Ovary (tissue), 9 donors: ENCODE measurements around the gene SYNJ1. TPM values are rescaled to one million over a fixed set of nuclear protein-coding genes. Genes with fewer than 3 reads are reported as not detected.

Source experiments
- DNase-seq, 5 donors: peaks; one replicate each; pipeline ENCODE4 v3.0.0-alpha.2; 2019 to 2020
- H3K27ac ChIP-seq, 2 donors: fragments of 200-600 bp; one replicate each; pipeline versions ENCODE4 v1.5.1 to v1.8.0; 2019 to 2022
- H3K27me3 ChIP-seq: fragments of 200-600 bp; one replicate; pipeline ENCODE4 v1.8.0; 2022
- H3K36me3 ChIP-seq: fragments of 200-600 bp; sonication (generic); one replicate; pipeline ENCODE4 v1.5.1; 2019
- H3K4me1 ChIP-seq: one replicate; pipeline ENCODE4 v1.8.1; 2013; ENCODE audit warnings: mild to moderate bottlenecking, moderate library complexity; ENCODE audit not compliant: insufficient read depth
- H3K4me3 ChIP-seq: fragments of 200-600 bp; sonication (generic); one replicate; pipeline ENCODE4 v1.5.1; 2017
- H3K9me3 ChIP-seq, 2 donors: fragments of 200-600 bp in 1 of 2; sonication (generic) in 1 of 2; one replicate each; pipeline versions ENCODE4 v1.5.1 to v1.8.1; 2013 to 2019; ENCODE audit warnings: mild to moderate bottlenecking in 1 of 2, moderate library complexity in 1 of 2
- CTCF ChIP-seq, 3 donors: fragments of 450-650 bp in 2 of 3; fragments of 200-600 bp in 1 of 3; IDR thresholded peaks; one replicate each; pipeline versions ENCODE4 v1.5.1 to v1.8.0; 2016 to 2022; ENCODE audit warnings: antibody characterized with exemption in 3 of 3, mild to moderate bottlenecking in 1 of 3
- EP300 ChIP-seq: sonication (generic); formaldehyde crosslinking; IDR thresholded peaks from one replicate; pipeline ENCODE4 v1.6.1; 2017; ENCODE audit warnings: antibody characterized with exemption
- POLR2A ChIP-seq: fragments of 450-650 bp; IDR thresholded peaks from one replicate; pipeline ENCODE4 v1.6.1; 2017; ENCODE audit warnings: antibody characterized with exemption, mild to moderate bottlenecking, moderate library complexity
- WGBS, 3 donors: extraction: QIAGEN DNeasy Blood & Tissue Kit in 1 of 3; methylation state at CpG; one replicate each; pipeline versions ENCODE4 v1.1.5 to v1.1.7; 2013 to 2017; 5-methylcytosine and 5-hydroxymethylcytosine counted together
- intact Hi-C, 4 donors: fragments of 100-400 bp; cut with DNase I; formaldehyde crosslinking; loops; one replicate each; pipeline versions ENCODE4 v1.11.0 to v1.15.1; 2022 to 2023
- polyA plus RNA-seq, 2 donors: library from polyadenylated mRNA; stranded (reverse); fragments of 200-250 nt in 1 of 2; fragments of 350-450 nt in 1 of 2; fragmentation: Illumina TruSeq in 1 of 2; extraction: RNeasy Lipid Tissue Mini Kit (QIAGEN cat#74804) in 1 of 2; gene quantifications; one replicate each; pipeline ENCODE4 v1.2.3, GENCODE V29; 2013 to 2014
- total RNA-seq, 7 donors: library from RNA; depleted of rRNA in 2 of 7; stranded (reverse); fragments of >200 nt in 2 of 7; fragmentation: NEBNext Ultra II Directional in 3 of 7; extraction: Animal tissue kit (Norgen Biotek cat#: 25700) in 3 of 7; gene quantifications; one replicate each; pipeline versions ENCODE4 v1.1.0 to v1.2.4, GENCODE V29; 2016 to 2023
- donor health status: DM: no; HTN: no; CAD: no; lungs with moderate emphysema.
- donor health status: DM: no; HTN: no; CAD: no.
- donor health status: Bipolar disorder and iron deficiency.
- donor health status: DM: yes; HTN: yes; CAD: no.
- donor health status: DM: no; HTN: no; CAD: no.
- donor health status: DM: yes; HTN: yes; CAD: no.

The SYNJ1 gene
- total and polyA plus RNA-seq, 9 donors, result 4.8 to 15.6 (median 9.9) TPM

GRCh38 chr21:32772281-32773047 lies 44.7 kb upstream of the SYNJ1 start:
- WGBS, 3 donors, result 15 to 41% (median 28%) methylated on average over 13 of the region's 13 CpGs
- Histone ChIP-seq H3K9me3 (no peaks in the 10 kb centered on the region), H3K36me3 (no peaks in the 10 kb centered on the region), H3K4me3 (peak overlapping the region; percentile 47), H3K4me1 (peaks cover 5% of the 10 kb centered on the region), H3K27me3 (no peaks in the 10 kb centered on the region), H3K27ac (peak overlapping the region in 1 of 2 donors; percentile 73)
- DNase-seq, result peak in 1 of 5 donors; percentile 39
- TF ChIP-seq CTCF (IDR thresholded peaks at IDR 0.05) (no peak), EP300 (no peak), POLR2A (no peak)
- intact Hi-C loops, result loop anchor here in 2 of 4 donors (5.0 to 10.0 kb wide), 3 partner anchors 45 to 360 kb away; partner anchors contain the start of genes EVA1C (in 1 of the 2) and SYNJ1 (in 1 of the 2)

- H3K4me1 ChIP-seq, result peaks cover 5% of the 10 kb centered on the region
- no peak for TF ChIP-seq POLR2A
- no peak for TF ChIP-seq CTCF (IDR thresholded peaks at IDR 0.05)
- WGBS, 3 donors, result 0 to 1% (median 1%) methylated on average over 40 to 56 of the region's 56 CpGs
Measured at GRCh38 chr21:32770871-32771523, 43.2 kb upstream of the SYNJ1 start.

GRCh38 chr21:32768530-32768929 lies 40.7 kb upstream of the SYNJ1 start:
- Histone ChIP-seq H3K36me3 (no peaks in the 10 kb centered on the region), H3K4me3 (no peak overlapping the region), H3K27me3 (no peaks in the 10 kb centered on the region), H3K27ac (no peak overlapping the region), H3K4me1 (peaks cover 5% of the 10 kb centered on the region), H3K9me3 (no peaks in the 10 kb centered on the region)
- TF ChIP-seq EP300, result no peak
- no peak for TF ChIP-seq POLR2A
- intact Hi-C loops, result loop anchor here in 1 of 4 donors (5.0 kb wide), 1 partner anchor 54 kb away; no protein-coding TSS in a partner anchor
- no peak for DNase-seq
- 71 to 79% (median 76%) methylated on average over 3 of the region's 3 CpGs for WGBS, 3 donors

More at GRCh38 chr21:32770871-32771523, 43.2 kb upstream of the SYNJ1 start:
- Histone ChIP-seq H3K9me3 (no peaks in the 10 kb centered on the region), H3K4me3 (peak overlapping the region; percentile 70), H3K27me3 (no peaks in the 10 kb centered on the region), H3K27ac (peak overlapping the region; percentile 85 to 90), H3K36me3 (no peaks in the 10 kb centered on the region)
- peak; percentile 55 to 75 (median 63) for DNase-seq
- intact Hi-C loops, result loop anchor here in 2 of 4 donors (5.0 to 10.0 kb wide), 3 partner anchors 44 to 359 kb away; partner anchors contain the start of genes EVA1C (in 1 of the 2) and SYNJ1 (in 1 of the 2)

GRCh38 chr21:32765058-32765457 lies 37.2 kb upstream of the SYNJ1 start:
- H3K27ac ChIP-seq, result no peak overlapping the region
- intact Hi-C loops, result loop anchor here in 1 of 4 donors (5.0 kb wide), 1 partner anchor 57 kb away; no protein-coding TSS in a partner anchor
- H3K4me1 ChIP-seq, result peaks cover 2% of the 10 kb centered on the region
- TF ChIP-seq POLR2A, result no peak
- 54 to 74% (median 55%) methylated on average over 2 of the region's 2 CpGs for WGBS, 3 donors
- H3K4me3 ChIP-seq, result no peak overlapping the region
- H3K27me3 ChIP-seq, result no peaks in the 10 kb centered on the region
- no peaks in the 10 kb centered on the region for H3K9me3 ChIP-seq
- no peak for DNase-seq
- H3K36me3 ChIP-seq, result no peaks in the 10 kb centered on the region

GRCh38 chr21:32764186-32764585 lies 36.4 kb upstream of the SYNJ1 start:
- no peak for TF ChIP-seq CTCF (IDR thresholded peaks at IDR 0.05)
- no peak for TF ChIP-seq EP300
- TF ChIP-seq POLR2A, result no peak
- intact Hi-C loops, result no loop called here
- DNase-seq, result no peak
- Histone ChIP-seq H3K27me3 (no peaks in the 10 kb centered on the region), H3K4me1 (peaks cover 2% of the 10 kb centered on the region), H3K27ac (no peak overlapping the region), H3K36me3 (no peaks in the 10 kb centered on the region), H3K4me3 (no peak overlapping the region), H3K9me3 (no peaks in the 10 kb centered on the region)
- 86 to 99% (median 91%) methylated on average over 1 of the region's 1 CpG for WGBS, 3 donors
